Tibial artery (tissue), 4 donors: ENCODE measurements around the gene BCL2A1.

Experiments used
- DNase-seq, 2 donors: peaks; one replicate each; pipeline ENCODE4 v3.0.0-alpha.2; 2019
- H3K27ac ChIP-seq, 2 donors: fragments of 200-600 bp; sonication (generic) in 1 of 2; 1 replicate in 1 of 2; 2 replicates in 1 of 2; pipeline ENCODE4 v1.5.1; 2018 to 2019; ENCODE audit warnings: mild to moderate bottlenecking in 1 of 2
- H3K27me3 ChIP-seq, 2 donors: fragments of 200-600 bp; sonication (generic) in 1 of 2; one replicate each; pipeline versions ENCODE4 v1.5.1 to v1.6.0; 2016 to 2019
- H3K36me3 ChIP-seq, 3 donors: fragments of 200-600 bp; sonication (generic) in 2 of 3; one replicate each; pipeline ENCODE4 v1.5.1; 2016 to 2019; ENCODE audit warnings: mild to moderate bottlenecking in 2 of 3
- H3K4me1 ChIP-seq, 4 donors: fragments of 200-600 bp; sonication (generic) in 2 of 4; 1 replicate in 3 of 4; 2 replicates in 1 of 4; pipeline ENCODE4 v1.5.1; 2016 to 2019
- H3K4me3 ChIP-seq, 2 donors: fragments of 200-600 bp; sonication (generic) in 1 of 2; 1 replicate in 1 of 2; 2 replicates in 1 of 2; pipeline ENCODE4 v1.5.1; 2018 to 2019; ENCODE audit warnings: mild to moderate bottlenecking in 2 of 2
- H3K9me3 ChIP-seq, 3 donors: fragments of 200-600 bp; sonication (generic) in 1 of 3; one replicate each; pipeline ENCODE4 v1.5.1; 2016 to 2019
- CTCF ChIP-seq, 2 experiments: fragments of 200-600 bp in 1 of 2; fragments of 450-650 bp in 1 of 2; IDR thresholded peaks; one replicate each; pipeline ENCODE4 v1.5.1; 2017 to 2019; ENCODE audit warnings: antibody characterized with exemption in 2 of 2, mild to moderate bottlenecking in 1 of 2, moderate library complexity in 1 of 2
- intact Hi-C: fragments of 100-400 bp; cut with DNase I; formaldehyde crosslinking; loops from one replicate; pipeline ENCODE4 v1.15.0; 2023; ENCODE audit warnings: low total_unique reads

The BCL2A1 gene

GRCh38 chr15:79977431-79978054 is 6.5 kb upstream of the BCL2A1 start:
- Histone ChIP-seq H3K4me1 (peaks cover 0 to 6% (median 0%) of the 10 kb centered on the region in 4 donors), H3K36me3 (no peaks in the 10 kb centered on the region), H3K27ac (no peak overlapping the region), H3K9me3 (no peaks in the 10 kb centered on the region), H3K4me3 (no peak overlapping the region), H3K27me3 (no peaks in the 10 kb centered on the region)
- intact Hi-C loops = no loop called here
- no peak for TF ChIP-seq CTCF (IDR thresholded peaks at IDR 0.05)
- no peak for DNase-seq

- H3K36me3 ChIP-seq = no peaks in the 10 kb centered on the region
- peaks cover 0 to 6% (median 0%) of the 10 kb centered on the region in 4 donors for H3K4me1 ChIP-seq
- H3K27me3 ChIP-seq = no peaks in the 10 kb centered on the region
- no peaks in the 10 kb centered on the region for H3K9me3 ChIP-seq
- no peak overlapping the region for H3K27ac ChIP-seq
- no peak for DNase-seq
- H3K4me3 ChIP-seq = no peak overlapping the region
- intact Hi-C loops = no loop called here
- TF ChIP-seq CTCF (IDR thresholded peaks at IDR 0.05) = no peak
These were observed 2.6 kb upstream of the BCL2A1 start for GRCh38 chr15:79973456-79974195.

- TF ChIP-seq CTCF (IDR thresholded peaks at IDR 0.05) = no peak
These were observed 1.9 kb upstream of the BCL2A1 start for GRCh38 chr15:79972863-79973262.

GRCh38 chr15:79970181-79970580 is 815 bp downstream of the BCL2A1 start:
- H3K9me3 ChIP-seq = no peaks in the 10 kb centered on the region
- no peak for DNase-seq
- no peaks in the 10 kb centered on the region for H3K27me3 ChIP-seq
- H3K4me3 ChIP-seq = no peak overlapping the region
- TF ChIP-seq CTCF (IDR thresholded peaks at IDR 0.05) = no peak
- H3K36me3 ChIP-seq = no peaks in the 10 kb centered on the region
- intact Hi-C loops = no loop called here
- no peaks in the 10 kb centered on the region for H3K4me1 ChIP-seq
- no peak overlapping the region for H3K27ac ChIP-seq

More at GRCh38 chr15:79972863-79973262, 1.9 kb upstream of the BCL2A1 start:
- Histone ChIP-seq H3K36me3 (no peaks in the 10 kb centered on the region), H3K27ac (no peak overlapping the region), H3K4me1 (no peaks in the 10 kb centered on the region), H3K27me3 (no peaks in the 10 kb centered on the region), H3K4me3 (no peak overlapping the region), H3K9me3 (no peaks in the 10 kb centered on the region)
- no peak for DNase-seq
- intact Hi-C loops = no loop called here

GRCh38 chr15:79969146-79969545 is 1.9 kb downstream of the BCL2A1 start:
- no peak for TF ChIP-seq CTCF (IDR thresholded peaks at IDR 0.05)
- Histone ChIP-seq H3K36me3 (no peaks in the 10 kb centered on the region), H3K4me1 (no peaks in the 10 kb centered on the region), H3K9me3 (no peaks in the 10 kb centered on the region), H3K27me3 (no peaks in the 10 kb centered on the region), H3K27ac (no peak overlapping the region), H3K4me3 (no peak overlapping the region)
- intact Hi-C loops = no loop called here
- DNase-seq = no peak
